Activated CD8-positive, alpha-beta memory T cell treated with anti-CD3 and anti-CD28 coated beads, Interleukin-2, amount 50 U/mL, for 1 hour (primary cell): ENCODE results near the gene MYLIP.

Experiments
- DNase-seq: peaks from one replicate; pipeline ENCODE4 v3.0.0-alpha.2; 2020; ENCODE audit errors: extremely low read depth

Gene MYLIP

DNA sequence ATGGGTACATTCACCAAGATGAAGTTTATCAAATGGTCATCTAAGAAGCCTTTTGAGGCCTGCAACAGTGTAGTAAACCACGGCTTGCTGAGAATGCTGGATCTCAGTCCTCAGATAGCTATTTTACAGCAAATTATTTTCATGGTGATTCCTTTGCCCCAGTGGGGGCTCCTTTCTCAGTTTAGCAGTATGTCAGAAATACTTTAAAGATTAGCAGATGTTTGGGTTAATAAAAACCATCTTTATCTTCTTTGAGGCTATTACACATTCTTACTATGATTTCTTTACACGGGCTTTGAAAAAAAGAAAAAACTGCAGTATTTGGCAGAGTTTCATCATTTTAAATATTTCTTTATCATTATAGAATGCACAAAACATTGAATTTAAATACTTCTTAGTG lies 10.7 kb downstream of the MYLIP start:
- no peak for DNase-seq

DNA sequence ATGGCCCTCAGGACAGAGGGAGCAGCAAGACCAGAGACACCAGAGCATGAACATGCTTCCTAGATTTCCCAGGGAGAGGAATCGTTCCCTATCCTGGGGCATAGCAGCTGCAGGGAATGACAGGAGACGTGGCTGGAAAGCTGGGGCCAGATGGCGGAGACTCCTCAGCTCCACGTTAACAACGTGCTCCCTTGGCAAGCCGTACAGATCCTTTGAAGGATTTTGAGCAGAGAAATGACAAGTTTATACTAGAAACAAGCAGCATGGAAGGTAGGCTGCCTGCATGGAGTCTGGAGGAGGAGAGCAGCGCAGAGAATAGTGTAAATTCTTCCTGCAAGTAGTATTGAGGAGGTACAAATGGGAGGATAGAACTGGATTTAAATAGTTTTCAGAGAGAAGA lies 11.7 kb downstream of the MYLIP start:
- DNase-seq = no peak

DNA sequence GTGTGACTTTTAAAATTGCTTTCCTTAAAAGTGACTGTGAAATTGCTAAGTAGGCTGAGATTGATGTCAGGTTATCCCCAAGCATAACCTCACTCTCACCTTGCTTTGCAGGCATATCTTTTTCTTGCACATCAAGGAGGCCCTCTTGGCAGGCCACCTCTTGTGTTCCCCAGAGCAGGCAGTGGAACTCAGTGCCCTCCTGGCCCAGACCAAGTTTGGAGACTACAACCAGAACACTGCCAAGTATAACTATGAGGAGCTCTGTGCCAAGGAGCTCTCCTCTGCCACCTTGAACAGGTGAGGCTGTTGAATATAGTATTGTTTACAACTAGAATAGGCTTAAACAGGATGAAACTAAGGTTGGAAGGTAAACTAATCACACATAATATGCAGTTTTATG lies 12.6 kb downstream of the MYLIP start:
- no peak for DNase-seq

DNA sequence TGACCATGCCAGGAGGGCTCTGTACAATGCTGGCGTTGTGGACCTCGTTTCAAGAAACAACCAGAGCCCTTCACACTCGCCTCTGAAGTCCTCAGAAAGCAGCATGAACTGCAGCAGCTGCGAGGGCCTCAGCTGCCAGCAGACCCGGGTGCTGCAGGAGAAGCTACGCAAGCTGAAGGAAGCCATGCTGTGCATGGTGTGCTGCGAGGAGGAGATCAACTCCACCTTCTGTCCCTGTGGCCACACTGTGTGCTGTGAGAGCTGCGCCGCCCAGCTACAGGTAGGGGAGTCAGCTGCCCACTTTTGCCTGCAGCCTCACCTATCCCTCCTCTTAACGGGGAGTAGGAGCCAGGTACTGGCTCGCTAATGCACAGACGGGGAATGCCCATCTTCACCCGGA lies 16.2 kb downstream of the MYLIP start:
- DNase-seq = no peak

DNA sequence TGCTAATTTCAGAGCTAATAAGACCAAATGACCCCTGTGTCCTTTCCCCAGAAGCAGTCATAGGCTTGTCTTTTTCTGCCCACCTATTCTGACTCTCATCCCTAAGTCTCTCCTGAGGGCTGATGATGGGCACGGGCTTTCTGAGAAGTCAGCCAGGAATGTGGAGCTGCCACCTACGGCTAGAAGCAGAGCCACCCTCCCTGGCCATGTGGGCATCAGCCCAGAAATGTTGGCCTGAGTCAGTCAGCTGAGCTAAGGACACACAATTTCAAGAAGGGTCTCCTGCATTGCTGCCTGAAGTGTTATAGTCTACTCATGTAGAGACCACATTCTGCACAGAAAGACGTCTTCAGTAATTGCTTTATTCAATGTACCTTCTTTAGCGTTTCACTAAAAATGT lies 17.1 kb downstream of the MYLIP start:
- no peak for DNase-seq

DNA sequence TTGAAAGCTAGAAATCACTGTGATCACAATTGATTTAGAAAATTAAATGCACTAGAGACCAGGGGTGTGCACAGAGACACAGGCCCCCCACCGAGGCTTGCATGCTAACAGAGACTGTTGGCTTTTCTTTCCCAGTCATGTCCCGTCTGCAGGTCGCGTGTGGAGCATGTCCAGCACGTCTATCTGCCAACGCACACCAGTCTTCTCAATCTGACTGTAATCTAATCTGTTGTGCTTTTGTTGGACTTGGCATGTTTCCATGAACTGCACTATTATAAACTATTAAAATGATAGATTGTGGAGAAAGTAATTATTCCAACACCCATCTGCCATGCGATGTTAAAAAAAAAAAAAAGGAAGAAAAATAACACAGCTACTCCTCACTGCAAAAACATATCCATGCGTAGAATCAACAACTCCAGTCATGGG lies 17.7 kb downstream of the MYLIP start:
- DNase-seq = no peak

DNA sequence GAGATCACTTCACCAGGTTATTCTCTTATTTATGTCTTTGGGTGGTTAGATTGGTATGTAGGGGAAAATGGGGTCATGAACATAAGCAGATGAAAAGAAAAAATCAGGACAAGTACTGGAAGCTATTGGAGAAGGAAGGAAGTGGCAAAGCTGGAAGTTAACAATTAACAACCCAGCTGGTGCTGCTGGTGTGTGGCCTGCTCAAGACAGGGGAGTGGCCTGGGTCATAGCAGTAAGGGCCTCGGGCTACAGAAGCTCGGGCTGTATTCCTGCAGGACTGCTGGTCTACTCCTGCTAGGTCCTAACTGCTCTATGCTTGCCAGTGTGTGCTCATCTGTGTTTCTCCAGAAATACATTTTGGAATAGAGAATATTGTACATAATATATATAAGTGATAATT lies 19.6 kb downstream of the MYLIP start:
- no peak for DNase-seq

DNA sequence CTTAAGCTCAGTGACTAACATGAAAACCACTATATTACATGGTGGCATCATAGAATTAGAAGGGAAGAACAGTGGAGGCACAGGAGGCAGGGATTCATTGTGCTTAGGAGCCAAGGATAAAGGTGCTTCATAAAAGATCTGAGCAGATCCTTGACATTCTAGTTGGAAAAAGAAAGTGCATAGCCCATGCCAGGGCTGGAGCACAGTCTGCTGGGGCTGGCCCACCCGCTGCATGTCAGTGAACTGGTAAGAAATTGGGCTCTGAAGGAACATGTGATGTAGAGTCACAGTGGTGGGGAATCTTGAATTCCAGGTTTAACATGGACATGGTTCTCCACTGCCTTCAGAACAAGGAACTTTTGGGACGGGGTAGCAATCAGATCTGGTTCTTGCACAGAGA lies 20.4 kb downstream of the MYLIP start:
- DNase-seq = no peak

DNA sequence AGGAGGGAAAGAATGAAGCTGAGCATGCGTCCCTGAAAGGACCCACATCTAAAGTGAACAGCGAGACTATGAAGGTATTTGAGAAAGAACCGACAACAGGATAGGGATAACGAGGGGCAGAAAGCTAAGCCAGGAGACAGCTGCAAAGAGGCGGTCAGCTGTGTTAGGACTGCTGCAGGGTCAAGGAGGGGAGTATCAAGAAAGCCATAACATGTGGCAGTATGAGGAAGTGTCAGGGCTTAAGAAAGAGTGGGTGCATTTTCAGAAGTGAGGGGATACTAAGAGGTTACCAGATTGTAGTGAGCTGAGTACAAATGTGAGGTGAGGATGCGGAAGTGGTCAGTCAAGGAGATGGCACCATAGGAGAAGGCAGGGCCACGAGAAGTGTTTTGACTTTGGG lies 21.2 kb downstream of the MYLIP start:
- DNase-seq = no peak

DNA sequence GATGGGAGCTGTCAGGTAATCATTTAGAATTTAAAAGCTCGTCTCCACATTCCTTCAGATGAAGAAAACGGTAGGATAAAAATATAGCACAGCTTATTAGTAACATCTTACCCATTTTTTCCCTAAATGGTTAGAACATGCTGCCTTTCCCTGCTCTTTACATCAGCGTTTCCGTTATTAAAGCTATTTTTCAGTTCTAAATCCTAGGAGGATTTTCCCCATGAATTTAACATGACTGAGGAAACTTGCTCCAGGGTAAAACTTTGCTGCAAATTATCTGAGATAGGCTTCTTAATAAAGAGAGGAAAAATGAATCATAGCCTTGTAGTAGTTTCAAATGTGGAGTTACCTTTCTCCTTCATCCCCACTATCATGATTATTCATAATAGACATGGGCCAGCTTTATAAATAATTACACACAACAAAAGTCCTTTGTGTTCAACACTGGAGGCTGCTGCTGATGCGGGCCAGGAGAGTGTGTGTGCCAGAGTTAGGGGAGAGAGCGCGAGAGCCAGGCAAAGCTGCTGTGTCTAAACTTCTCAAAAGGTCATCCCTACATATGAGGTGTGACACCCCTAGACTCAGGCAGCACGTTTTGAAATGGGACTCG lies 24.4 kb downstream of the MYLIP start:
- no peak for DNase-seq

DNA sequence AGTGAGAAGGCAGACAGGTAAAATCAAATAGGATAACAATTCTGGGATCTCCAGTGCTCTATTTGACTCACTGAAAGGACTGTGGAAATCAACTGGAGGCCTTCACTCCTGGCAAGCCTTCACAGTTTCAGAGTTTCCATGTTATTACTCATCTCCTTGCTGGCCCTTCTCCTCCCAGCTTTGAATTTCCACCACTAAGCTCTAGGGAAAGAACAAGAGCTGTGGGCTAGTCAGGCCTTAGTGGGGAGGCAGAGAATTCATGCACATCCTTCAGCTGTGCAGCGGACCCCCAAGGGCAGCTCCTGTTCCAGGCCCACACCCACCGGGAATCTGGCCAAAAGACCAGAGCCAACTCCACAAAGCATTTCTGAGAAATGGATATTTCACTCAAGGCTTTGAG lies 26.0 kb downstream of the MYLIP start:
- DNase-seq = no peak

DNA sequence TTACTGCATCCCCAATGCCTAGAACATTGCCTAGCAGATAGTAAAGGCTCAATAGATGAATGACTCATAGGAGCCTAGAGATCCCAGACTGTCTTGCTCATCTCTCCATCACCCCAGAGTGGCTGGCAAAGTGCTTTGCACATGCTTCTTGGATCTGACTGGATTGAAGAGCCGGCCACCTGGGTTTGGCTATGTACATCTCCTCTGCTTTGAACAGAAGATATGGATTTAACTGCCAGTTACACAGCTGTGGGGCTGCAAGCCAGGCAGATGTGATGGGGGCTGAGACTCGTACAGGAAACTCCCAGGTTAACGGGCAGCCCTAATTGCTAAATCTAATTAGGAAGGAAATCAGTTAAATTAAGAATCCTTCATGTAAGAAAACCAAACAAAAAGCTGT lies 28.6 kb downstream of the MYLIP start:
- DNase-seq = no peak

DNA sequence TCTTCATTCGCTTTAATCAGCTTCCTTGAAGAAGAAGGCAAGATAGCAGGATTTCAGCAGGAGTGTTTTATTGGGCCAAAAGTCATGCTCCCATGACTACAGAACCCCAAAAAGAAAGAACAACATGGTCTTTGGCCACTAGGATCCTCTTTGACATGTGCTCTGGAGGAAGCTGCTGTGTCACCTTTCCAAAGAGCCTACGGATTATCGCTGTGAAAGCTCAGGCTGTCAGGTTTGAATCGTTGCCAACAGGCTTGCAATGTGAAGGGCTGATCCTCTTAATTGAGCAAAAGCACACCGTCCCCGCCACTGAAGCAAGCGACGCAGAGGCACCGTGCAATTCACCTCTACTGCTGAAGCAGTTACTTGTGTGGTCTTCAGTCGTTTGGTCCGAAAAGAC lies 29.0 kb downstream of the MYLIP start:
- DNase-seq = no peak

DNA sequence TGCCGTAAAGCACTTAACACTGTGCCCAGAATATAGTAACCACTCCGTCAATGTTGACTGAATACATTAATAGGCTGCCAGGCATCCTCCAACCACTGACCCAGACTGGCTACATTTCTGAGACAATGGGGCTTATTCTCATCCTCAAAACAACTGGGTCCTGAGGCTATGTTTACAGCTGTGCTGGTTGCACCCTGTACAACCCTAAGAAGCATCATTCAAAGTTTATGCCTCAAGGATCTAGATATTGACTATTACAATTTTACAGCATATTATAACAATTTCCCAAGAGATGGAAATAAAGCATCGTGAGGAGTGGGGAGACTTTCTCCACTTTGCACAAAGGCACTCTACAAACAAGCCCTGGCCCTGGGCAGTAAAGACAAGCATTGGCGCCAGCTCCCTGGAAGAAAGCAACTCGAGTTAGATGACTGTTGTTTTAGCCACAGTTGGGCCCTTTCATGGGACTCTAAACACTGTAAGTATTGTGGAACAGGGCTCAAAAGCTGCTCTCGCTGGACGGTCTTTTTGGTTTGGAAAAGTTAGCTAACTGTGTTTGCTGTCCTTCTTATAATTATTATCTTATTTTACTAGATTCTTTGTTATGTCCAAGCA lies 30.2 kb downstream of the MYLIP start:
- DNase-seq = no peak

DNA sequence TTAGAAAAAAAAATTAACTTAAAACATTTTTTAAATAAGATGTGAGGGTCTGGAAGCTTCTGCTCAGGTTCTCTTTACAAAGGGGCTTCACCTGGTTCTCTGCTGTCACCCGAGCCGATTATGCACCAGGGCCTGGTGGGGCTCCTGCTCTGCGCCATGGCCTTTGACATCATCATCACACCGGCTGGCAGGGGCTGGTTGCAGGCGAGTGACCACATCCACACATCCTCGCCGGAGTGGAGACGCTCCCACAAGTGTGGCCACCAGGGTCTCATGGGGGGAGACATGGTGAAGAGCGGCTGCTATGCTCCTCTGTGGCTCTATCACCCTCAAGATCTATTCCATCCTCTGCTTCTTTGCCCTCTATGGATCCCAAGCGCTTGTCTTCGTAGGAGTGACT lies 31.9 kb downstream of the MYLIP start:
- no peak for DNase-seq

DNA sequence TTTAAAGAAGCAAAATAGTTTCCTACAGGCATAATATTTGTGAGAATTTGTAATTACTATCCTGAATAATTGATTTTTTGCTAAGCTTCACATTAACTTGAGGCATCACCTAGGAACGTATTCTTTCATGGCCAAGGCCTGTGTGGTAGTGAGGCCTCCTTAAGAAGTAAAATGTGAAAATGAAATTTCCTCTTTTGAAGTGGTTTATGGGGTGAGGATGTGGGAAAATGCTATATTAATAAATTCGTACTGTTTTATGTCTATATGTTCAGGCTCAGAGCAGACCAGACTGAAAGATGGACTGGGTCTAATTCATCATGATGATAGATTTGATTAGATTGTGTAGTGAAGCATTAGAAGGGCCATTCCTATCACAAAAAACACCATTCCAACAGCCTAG lies 33.1 kb downstream of the MYLIP start:
- DNase-seq = no peak

DNA sequence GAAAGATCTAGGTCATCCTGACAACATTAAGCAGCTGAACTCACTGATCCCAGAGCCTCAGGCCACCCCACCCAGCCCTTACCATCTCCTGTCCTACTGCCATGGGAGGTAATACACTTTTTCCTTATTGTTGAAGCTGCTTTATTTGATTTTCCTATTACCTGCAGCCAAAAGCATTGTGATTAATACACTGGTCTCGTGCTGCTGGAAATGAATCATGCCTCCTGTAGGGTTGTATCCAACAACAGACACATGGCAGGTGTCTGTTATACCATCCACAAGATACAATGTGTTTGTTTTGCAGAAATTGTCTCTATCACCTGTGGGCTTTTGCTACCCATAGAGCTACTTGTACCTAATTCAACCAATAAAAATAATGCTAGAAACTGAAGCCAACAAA lies 34.2 kb downstream of the MYLIP start:
- no peak for DNase-seq

DNA sequence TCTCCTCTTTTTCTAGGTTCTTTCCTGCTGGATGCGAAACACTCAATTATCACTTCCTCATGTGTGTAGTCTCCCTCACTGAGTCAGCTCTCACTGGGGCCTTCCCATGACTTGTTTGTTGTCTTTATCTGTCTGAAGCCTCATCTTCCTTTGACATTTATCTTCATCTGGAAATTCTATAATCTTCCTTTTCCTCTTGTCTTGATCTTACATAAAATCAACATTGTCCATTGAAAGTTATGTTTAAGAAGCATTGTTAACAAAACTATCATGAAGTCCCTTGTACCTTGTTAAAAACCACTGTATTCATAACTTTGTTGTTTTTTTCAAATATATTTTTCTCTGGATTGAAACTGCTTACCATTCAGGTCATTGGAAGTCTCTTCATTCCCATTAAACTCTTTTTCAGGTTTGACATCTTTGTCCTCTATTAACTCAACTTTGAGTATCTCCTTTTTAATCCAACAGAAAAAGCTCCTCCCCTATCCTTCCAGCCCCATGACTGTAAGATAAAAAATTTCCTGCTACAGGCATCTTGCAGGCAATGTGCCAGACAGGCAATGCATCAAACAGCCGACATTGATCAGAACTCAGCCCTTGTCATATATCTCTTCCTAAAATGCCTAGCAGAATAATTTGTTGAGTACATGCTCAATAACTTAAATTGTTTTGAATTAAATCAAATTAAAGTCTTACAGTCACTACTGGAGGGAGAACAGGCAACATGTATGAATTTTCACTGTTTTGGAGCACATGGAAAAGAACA lies 34.8 kb downstream of the MYLIP start:
- no peak for DNase-seq

DNA sequence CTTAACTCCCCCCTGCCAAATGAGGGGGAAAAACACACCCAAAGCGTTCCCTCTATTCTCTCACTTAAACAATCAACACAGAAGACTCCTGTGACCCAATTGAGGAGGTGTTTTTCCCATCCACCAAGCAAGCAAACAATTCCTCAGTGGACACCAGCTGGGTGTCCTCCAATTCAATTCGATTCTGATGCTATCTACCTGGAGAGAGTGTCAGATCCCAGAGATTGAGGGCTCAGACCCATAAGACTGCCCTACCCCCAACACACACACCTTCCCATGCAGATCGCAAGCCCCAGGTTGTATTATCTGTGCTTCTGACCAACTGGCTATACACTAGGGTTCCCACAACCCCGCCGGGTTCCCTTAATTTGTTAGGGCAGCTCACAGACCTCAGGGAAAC lies 36.8 kb downstream of the MYLIP start:
- DNase-seq = no peak

DNA sequence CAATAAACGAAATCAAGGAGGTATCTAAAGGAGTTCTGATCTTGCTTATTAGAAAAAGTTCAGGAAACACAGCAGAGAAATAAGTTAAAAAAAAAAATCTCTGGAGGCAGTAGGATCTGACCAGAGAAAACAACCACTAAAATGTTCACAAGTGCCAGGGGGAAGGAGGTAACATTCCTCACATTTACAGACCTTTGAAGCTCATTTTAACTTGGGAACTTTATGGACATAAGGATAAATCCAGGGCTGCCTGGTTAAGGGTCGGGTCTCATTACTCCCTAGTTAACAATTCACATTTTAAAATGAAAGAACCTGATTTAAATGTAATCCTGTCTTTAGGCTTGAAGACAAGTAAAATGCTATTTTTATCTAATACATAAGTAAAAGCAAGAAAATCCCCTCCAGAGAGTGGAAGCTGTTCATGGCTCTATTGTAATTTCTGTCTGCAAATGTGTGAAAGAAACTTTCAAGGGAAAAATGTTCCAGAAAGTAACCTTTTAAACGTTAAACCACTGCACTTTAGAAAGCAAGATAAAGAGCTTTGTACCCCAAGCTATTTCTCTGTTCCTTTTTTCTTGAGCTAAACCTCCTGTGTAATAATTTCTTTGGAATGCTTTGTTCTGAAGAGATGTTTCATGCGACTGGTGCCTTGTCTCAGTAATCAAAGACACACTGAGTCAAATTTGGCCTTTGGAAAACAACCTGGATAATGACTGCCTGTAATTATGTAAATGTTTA lies 38.2 kb downstream of the MYLIP start:
- DNase-seq = no peak

DNA sequence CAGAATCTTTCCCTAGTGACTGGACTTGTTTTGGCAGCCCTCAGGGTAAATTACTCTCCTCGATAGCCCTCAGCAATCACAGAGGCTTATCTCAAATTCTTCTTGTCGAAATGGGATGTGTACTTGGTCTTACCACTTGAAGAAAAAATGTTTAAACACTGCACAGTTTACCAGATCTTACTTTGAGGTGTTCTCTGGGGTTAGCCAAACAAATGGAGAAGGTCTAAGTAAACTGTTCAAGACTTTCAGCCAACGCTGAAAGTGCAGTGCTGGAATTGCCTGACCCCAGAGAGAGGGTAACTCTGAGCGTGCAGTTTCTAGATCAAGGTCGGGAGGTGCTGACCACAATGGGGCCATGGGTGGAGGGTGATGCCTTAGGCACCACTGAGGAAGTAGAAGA lies 39.2 kb downstream of the MYLIP start:
- DNase-seq = no peak

DNA sequence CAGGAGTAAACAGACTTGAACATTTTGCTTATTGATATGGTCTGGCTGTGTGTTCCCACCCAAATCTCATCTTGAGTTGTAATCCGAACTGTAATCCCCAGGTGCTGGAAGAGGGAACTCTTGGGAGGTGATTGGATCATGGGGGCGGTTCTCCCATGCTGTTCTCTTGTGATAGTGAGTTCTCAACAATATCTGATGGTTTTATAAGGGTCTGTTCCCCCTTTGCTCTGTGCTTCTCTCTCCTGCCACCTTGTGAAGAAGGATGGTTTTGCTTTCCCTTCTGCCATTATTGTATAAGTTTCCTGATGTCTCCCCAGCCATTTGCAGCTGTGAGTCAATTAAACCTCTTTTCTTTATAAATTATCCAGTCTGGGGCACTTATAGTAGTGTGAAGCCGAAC lies 40.0 kb downstream of the MYLIP start:
- DNase-seq = no peak

DNA sequence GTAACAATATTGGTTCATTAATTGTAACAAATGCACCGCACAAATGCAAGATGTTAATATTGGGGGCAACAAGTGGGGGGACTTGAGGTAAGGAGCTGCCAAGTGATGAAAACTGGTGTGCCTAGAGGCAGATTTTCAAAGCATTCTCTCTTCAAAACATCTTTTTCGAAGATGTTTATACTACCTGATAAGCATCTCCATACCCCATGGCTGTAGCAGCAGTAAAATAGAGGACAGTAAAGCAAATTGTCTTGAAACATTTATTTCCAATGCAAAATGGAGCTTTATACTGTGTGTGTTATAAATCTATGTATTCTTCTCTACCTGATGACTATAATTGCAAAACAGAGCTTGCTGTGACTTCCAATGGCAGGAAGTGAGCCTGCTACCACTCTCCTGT lies 42.5 kb downstream of the MYLIP start:
- no peak for DNase-seq
